Measurements from ENCODE around the gene TAAR9. TPM values are rescaled to one million over a fixed set of nuclear protein-coding genes. Genes with fewer than 3 reads are reported as not detected.
"Not testable (repeated sequence)": the region's sequence is repeated elsewhere in the genome, so short reads cannot be mapped to it uniquely, and the experiment has no call there.

Gene TAAR9
- total RNA-seq, 2 donors from 2014 or later: not detected

GRCh38 chr6:132527791-132528190 is 10.3 kb upstream of the TAAR9 start:
- H3K36me3 Mint-ChIP-seq (ENCODE audit: low read depth): no peaks in the 10 kb centered on the region
- H3K27me3 Mint-ChIP-seq: peaks cover 47% of the 10 kb centered on the region
- H3K9me3 ChIP-seq (ENCODE audit: control insufficient read depth, low read length, poor library complexity, severe bottlenecking): no peaks in the 10 kb centered on the region
- no peaks in the 10 kb centered on the region for H3K4me1 Mint-ChIP-seq
- no peak overlapping the region for H3K4me3 Mint-ChIP-seq
- ATAC-seq (no peak), DNase-seq (no peak)
- no peak overlapping the region for H3K27ac Mint-ChIP-seq

GRCh38 chr6:132530293-132530974 is 7.6 kb upstream of the TAAR9 start:
- H3K9me3 ChIP-seq (ENCODE audit: control insufficient read depth, low read length, poor library complexity, severe bottlenecking): no peaks in the 10 kb centered on the region
- Mint-ChIP-seq H3K27me3 (peaks cover 32% of the 10 kb centered on the region), H3K4me1 (no peaks in the 10 kb centered on the region), H3K27ac (no peak overlapping the region), H3K36me3 (ENCODE audit: low read depth) (peaks cover 2% of the 10 kb centered on the region), H3K4me3 (no peak overlapping the region)
- DNase-seq: peak; percentile 37 to 50 (median 41)
- ATAC-seq: peak; percentile 85

GRCh38 chr6:132534546-132534945 is 3.5 kb upstream of the TAAR9 start:
- not testable (repeated sequence) for H3K4me1 Mint-ChIP-seq; H3K4me3 Mint-ChIP-seq; H3K36me3 Mint-ChIP-seq (ENCODE audit: low read depth); H3K27ac Mint-ChIP-seq; DNase-seq; ATAC-seq; H3K9me3 ChIP-seq (ENCODE audit: control insufficient read depth, low read length, poor library complexity, severe bottlenecking)
- H3K27me3 Mint-ChIP-seq: peaks cover 35% of the 10 kb centered on the region

DNA sequence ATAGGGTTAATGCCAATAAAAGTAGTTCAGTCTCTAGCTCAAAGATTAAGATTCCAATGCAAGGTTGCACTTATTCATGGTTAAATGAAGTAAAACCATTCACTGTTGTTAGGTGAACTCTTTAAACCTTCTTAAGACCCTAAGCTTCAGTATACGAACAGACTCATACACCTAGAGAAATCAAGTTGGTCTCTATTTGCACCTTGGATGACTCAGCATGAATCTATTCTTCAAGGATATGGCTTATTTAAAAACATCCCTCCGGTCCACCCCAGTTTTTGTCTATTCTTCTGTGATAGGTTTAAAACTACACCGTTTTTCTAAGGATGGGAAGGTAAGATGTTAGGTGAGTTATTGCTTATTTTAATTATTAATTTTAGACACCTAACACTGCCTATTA is 932 bp upstream of the TAAR9 start:
- DNase-seq: no peak
- ATAC-seq: no peak
- no peaks in the 10 kb centered on the region for H3K9me3 ChIP-seq (ENCODE audit: control insufficient read depth, low read length, poor library complexity, severe bottlenecking)
- no peak overlapping the region for H3K27ac Mint-ChIP-seq
- H3K4me3 Mint-ChIP-seq: no peak overlapping the region
- peaks cover 51% of the 10 kb centered on the region for H3K27me3 Mint-ChIP-seq
- H3K4me1 Mint-ChIP-seq: peaks cover 3% of the 10 kb centered on the region
- H3K36me3 Mint-ChIP-seq (ENCODE audit: low read depth): peaks cover 2% of the 10 kb centered on the region

- Mint-ChIP-seq H3K4me3 (no peak overlapping the region), H3K27me3 (peaks cover 44% of the 10 kb centered on the region), H3K4me1 (peaks cover 3% of the 10 kb centered on the region), H3K36me3 (ENCODE audit: low read depth) (no peaks in the 10 kb centered on the region), H3K27ac (no peak overlapping the region)
- DNase-seq: no peak
- ATAC-seq: no peak
- H3K9me3 ChIP-seq (ENCODE audit: control insufficient read depth, low read length, poor library complexity, severe bottlenecking): no peaks in the 10 kb centered on the region
Observed at GRCh38 chr6:132544826-132545225, 6.7 kb downstream of the TAAR9 start.

GRCh38 chr6:132548746-132549463 is 10.8 kb downstream of the TAAR9 start:
- no peak overlapping the region for H3K27ac Mint-ChIP-seq
- H3K27me3 Mint-ChIP-seq: peaks cover 36% of the 10 kb centered on the region
- no peaks in the 10 kb centered on the region for H3K9me3 ChIP-seq (ENCODE audit: control insufficient read depth, low read length, poor library complexity, severe bottlenecking)
- peaks cover 3% of the 10 kb centered on the region for H3K4me1 Mint-ChIP-seq
- ATAC-seq: no peak
- H3K4me3 Mint-ChIP-seq: no peak overlapping the region
- DNase-seq: no peak
- H3K36me3 Mint-ChIP-seq (ENCODE audit: low read depth): no peaks in the 10 kb centered on the region

GRCh38 chr6:132551214-132551613 is 13.1 kb downstream of the TAAR9 start:
- no peak overlapping the region for H3K4me3 Mint-ChIP-seq
- DNase-seq (no peak), ATAC-seq (no peak)
- H3K27me3 Mint-ChIP-seq: peaks cover 32% of the 10 kb centered on the region
- H3K36me3 Mint-ChIP-seq (ENCODE audit: low read depth): no peaks in the 10 kb centered on the region
- H3K27ac Mint-ChIP-seq: no peak overlapping the region
- no peaks in the 10 kb centered on the region for H3K9me3 ChIP-seq (ENCODE audit: control insufficient read depth, low read length, poor library complexity, severe bottlenecking)
- H3K4me1 Mint-ChIP-seq: peaks cover 3% of the 10 kb centered on the region

DNA sequence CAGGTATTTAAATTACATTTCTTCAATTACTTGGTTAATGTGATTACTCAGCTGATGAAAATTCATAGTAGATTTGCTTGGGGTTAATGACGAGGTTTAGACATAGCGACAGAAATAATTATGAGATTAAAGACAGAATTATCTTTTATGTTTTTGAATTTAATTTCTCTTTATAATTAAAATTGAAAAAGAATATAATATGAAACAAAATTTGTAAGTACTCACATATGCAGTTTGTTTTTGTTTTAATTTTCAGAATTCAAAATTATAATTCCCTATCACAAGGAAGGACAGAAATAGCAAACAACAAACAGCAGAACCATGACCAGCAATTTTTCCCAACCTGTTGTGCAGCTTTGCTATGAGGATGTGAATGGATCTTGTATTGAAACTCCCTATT is 14.3 kb downstream of the TAAR9 start, which contains the start of gene TAAR8:
TSS of gene TAAR8 (plus strand) at position 301 of the 400 bp plus-strand sequence. CDS start at position 322, 21 bp downstream.
- DNase-seq: no peak
- H3K27me3 Mint-ChIP-seq: peaks cover 42% of the 10 kb centered on the region
- peaks cover 3% of the 10 kb centered on the region for H3K4me1 Mint-ChIP-seq

DNA sequence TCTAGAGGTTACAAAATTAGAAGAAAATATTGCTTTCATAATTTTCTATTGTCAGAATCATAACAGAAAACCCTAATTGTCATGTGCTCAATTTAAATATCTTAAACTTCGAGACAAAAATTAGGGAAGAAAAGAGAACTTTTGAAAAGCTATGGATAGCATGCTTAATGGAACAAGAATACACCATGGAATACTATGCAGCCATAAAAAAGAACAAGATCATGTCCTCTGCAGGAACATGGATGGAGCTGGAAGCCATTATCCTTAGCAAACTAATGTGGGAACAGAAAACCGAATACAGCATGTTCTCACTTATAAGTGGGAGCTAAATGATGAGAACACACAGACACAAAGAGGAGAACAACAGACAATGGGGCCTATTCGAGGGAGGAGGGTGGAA is 22.0 kb downstream of the TAAR9 start:
- ATAC-seq; DNase-seq; H3K4me1 Mint-ChIP-seq; H3K36me3 Mint-ChIP-seq (ENCODE audit: low read depth); H3K27ac Mint-ChIP-seq; H3K9me3 ChIP-seq (ENCODE audit: control insufficient read depth, low read length, poor library complexity, severe bottlenecking); H3K4me3 Mint-ChIP-seq: not testable (repeated sequence)
- H3K27me3 Mint-ChIP-seq: peaks cover 40% of the 10 kb centered on the region

More for the DNA sequence above, 14.3 kb downstream of the TAAR9 start, which contains the start of gene TAAR8:
- no peak within 1 kb of the TSS for H3K27ac Mint-ChIP-seq
- H3K36me3 Mint-ChIP-seq (ENCODE audit: low read depth): no peaks in the 10 kb centered on the region
- no peaks in the 10 kb centered on the region for H3K9me3 ChIP-seq (ENCODE audit: control insufficient read depth, low read length, poor library complexity, severe bottlenecking)
- H3K4me3 Mint-ChIP-seq: no peak within 1 kb of the TSS
- ATAC-seq: no peak

GRCh38 chr6:132566404-132566803 is 28.3 kb downstream of the TAAR9 start:
- ATAC-seq: no peak
- no peaks in the 10 kb centered on the region for H3K4me1 Mint-ChIP-seq

DNA sequence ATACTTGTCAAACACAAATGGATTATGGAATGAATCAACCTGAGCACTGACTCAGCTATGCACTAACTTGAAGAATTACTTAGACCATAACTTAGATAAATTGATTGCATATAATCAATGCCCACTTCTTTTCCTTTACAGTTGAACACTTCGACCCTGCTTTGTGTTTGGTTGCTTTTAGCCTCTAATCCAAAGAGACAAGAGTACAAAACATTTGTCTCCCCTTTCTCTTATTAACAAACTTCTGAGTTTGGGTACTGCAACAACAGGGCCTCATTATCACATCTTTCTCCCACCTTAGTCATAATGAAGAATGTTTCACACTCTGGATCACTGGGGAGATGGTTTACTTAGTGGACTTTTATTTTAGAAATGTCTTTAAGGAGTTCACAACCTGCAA is 29.5 kb downstream of the TAAR9 start:
- peaks cover 2% of the 10 kb centered on the region for H3K36me3 Mint-ChIP-seq (ENCODE audit: low read depth)
- ATAC-seq: no peak
- H3K4me3 Mint-ChIP-seq: no peak overlapping the region
- no peaks in the 10 kb centered on the region for H3K9me3 ChIP-seq (ENCODE audit: control insufficient read depth, low read length, poor library complexity, severe bottlenecking)
- H3K27me3 Mint-ChIP-seq: peaks cover 41% of the 10 kb centered on the region
- H3K4me1 Mint-ChIP-seq: no peaks in the 10 kb centered on the region
- DNase-seq: no peak
- no peak overlapping the region for H3K27ac Mint-ChIP-seq

More at GRCh38 chr6:132566404-132566803, 28.3 kb downstream of the TAAR9 start:
- Mint-ChIP-seq H3K36me3 (ENCODE audit: low read depth) (no peaks in the 10 kb centered on the region), H3K27ac (no peak overlapping the region), H3K4me3 (no peak overlapping the region), H3K27me3 (peaks cover 36% of the 10 kb centered on the region)
- H3K9me3 ChIP-seq (ENCODE audit: control insufficient read depth, low read length, poor library complexity, severe bottlenecking): no peaks in the 10 kb centered on the region
- no peak for DNase-seq

DNA sequence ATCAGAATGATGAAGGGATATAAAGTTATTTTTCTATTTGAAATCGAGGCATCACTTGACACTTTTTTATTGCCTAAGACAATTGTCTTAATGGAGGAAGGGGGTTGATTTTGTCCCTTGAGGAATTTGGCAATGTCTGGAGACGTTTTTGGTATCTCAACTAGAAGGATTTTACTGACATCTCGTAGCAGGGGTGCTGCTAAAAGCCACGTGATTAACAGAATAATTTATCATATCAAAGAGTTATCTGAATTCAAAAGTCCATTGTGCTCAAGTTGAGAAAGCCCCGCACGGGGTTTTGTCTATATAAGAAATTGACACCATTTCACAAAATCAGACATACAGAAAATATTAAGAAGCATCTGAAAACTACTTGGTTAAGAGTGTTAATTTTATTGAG is 30.5 kb downstream of the TAAR9 start:
- no peaks in the 10 kb centered on the region for H3K9me3 ChIP-seq (ENCODE audit: control insufficient read depth, low read length, poor library complexity, severe bottlenecking)
- ATAC-seq (no peak), DNase-seq (no peak)
- Mint-ChIP-seq H3K27ac (no peak overlapping the region), H3K27me3 (peaks cover 43% of the 10 kb centered on the region), H3K4me3 (no peak overlapping the region), H3K36me3 (ENCODE audit: low read depth) (peaks cover 4% of the 10 kb centered on the region), H3K4me1 (no peaks in the 10 kb centered on the region)

- Mint-ChIP-seq H3K27me3 (peaks cover 43% of the 10 kb centered on the region), H3K4me3 (no peak overlapping the region), H3K27ac (no peak overlapping the region), H3K4me1 (no peaks in the 10 kb centered on the region), H3K36me3 (ENCODE audit: low read depth) (peaks cover 4% of the 10 kb centered on the region)
- ATAC-seq: no peak
- no peaks in the 10 kb centered on the region for H3K9me3 ChIP-seq (ENCODE audit: control insufficient read depth, low read length, poor library complexity, severe bottlenecking)
- DNase-seq: no peak
Observed at GRCh38 chr6:132569170-132569569, 31.1 kb downstream of the TAAR9 start.

Data from T-helper 17 cell (primary cell).